CD14-positive monocyte (primary cell): ENCODE results near the gene RWDD4. TPM values are rescaled to one million over a fixed set of nuclear protein-coding genes. Genes with fewer than 3 reads are reported as not detected.

ENCODE experiments used
- DNase-seq, 3 donors: peaks; one replicate each; pipeline ENCODE4 v3.0.0-alpha.2; 2011 to 2022
- H2AFZ ChIP-seq: 2 replicates; pipeline ENCODE4 v1.6.0; 2012; ENCODE audit warnings: mild to moderate bottlenecking, low read depth, low read length, inconsistent platforms; ENCODE audit not compliant: insufficient read depth, poor library complexity, severe bottlenecking
- H3K27ac ChIP-seq, 2 donors: 1 replicate in 1 of 2; 2 replicates in 1 of 2; pipeline ENCODE4 v1.5.1; 2012 to 2013; ENCODE audit warnings: low read length in 2 of 2, control low read depth in 1 of 2, inconsistent platforms in 1 of 2, low read depth in 1 of 2, mild to moderate bottlenecking in 1 of 2
- H3K27me3 ChIP-seq, 2 donors: one replicate each; pipeline versions ENCODE4 v1.6.0 to v1.6.1; 2011 to 2013; ENCODE audit warnings: low read length in 2 of 2; ENCODE audit not compliant: control insufficient read depth in 2 of 2, insufficient read depth in 2 of 2
- H3K36me3 ChIP-seq, 2 donors: replicated peaks in 1 of 2; 1 replicate in 1 of 2; 2 replicates in 1 of 2; pipeline versions ENCODE4 v1.5.1 to v1.6.1; 2012 to 2013; ENCODE audit warnings: low read length in 2 of 2, control low read depth in 1 of 2, inconsistent platforms in 1 of 2, mild to moderate bottlenecking in 1 of 2; ENCODE audit not compliant: insufficient read depth in 2 of 2, control insufficient read depth in 1 of 2
- H3K4me1 ChIP-seq, 2 donors: 1 replicate in 1 of 2; 2 replicates in 1 of 2; pipeline versions ENCODE4 v1.5.1 to v1.6.1; 2012 to 2013; ENCODE audit warnings: low read length in 2 of 2, control low read depth in 1 of 2, inconsistent platforms in 1 of 2, mild to moderate bottlenecking in 1 of 2, moderate library complexity in 1 of 2; ENCODE audit not compliant: insufficient read depth in 2 of 2, control insufficient read depth in 1 of 2
- H3K4me2 ChIP-seq: replicated peaks from 2 replicates; pipeline ENCODE3; 2012; ENCODE audit warnings: low read length, moderate library complexity, mild to moderate bottlenecking; ENCODE audit not compliant: poor library complexity, severe bottlenecking; ENCODE audit errors: extremely low read depth
- H3K4me3 ChIP-seq, 3 experiments: fragments of 200-600 bp in 1 of 3; sonication (generic) in 1 of 3; replicated peaks in 1 of 3; 1 replicate in 2 of 3; 2 replicates in 1 of 3; pipeline ENCODE4 v1.5.1; 2011 to 2013; ENCODE audit warnings: low read length in 3 of 3, mild to moderate bottlenecking in 3 of 3, control low read depth in 2 of 3, low read depth in 2 of 3, inconsistent platforms in 1 of 3, moderate library complexity in 1 of 3
- H3K79me2 ChIP-seq: 2 replicates; pipeline ENCODE4 v1.6.0; 2012; ENCODE audit warnings: mild to moderate bottlenecking, control low read depth, inconsistent platforms, low read length, moderate library complexity; ENCODE audit not compliant: insufficient read depth
- H3K9ac ChIP-seq: 2 replicates; pipeline ENCODE4 v1.6.0; 2017; ENCODE audit warnings: low read length, mild to moderate bottlenecking; ENCODE audit not compliant: insufficient read depth, poor library complexity, severe bottlenecking
- H3K9me3 ChIP-seq, 2 donors: replicated peaks in 1 of 2; 1 replicate in 1 of 2; 2 replicates in 1 of 2; pipeline versions ENCODE4 v1.5.1 to v1.6.1; 2012 to 2013; ENCODE audit warnings: low read length in 2 of 2, control low read depth in 1 of 2; ENCODE audit not compliant: control insufficient read depth in 1 of 2, insufficient read depth in 1 of 2
- H4K20me1 ChIP-seq: 2 replicates; pipeline ENCODE4 v1.6.0; 2012; ENCODE audit warnings: mild to moderate bottlenecking, low read length, control low read depth, moderate library complexity; ENCODE audit not compliant: insufficient read depth
- H3K27ac Mint-ChIP-seq, 7 donors: one replicate each; pipeline ENCODE4 v1.8.0; 2020; ENCODE audit warnings: mild to moderate bottlenecking in 7 of 7, mixed read lengths in 7 of 7, moderate library complexity in 6 of 7, inconsistent platforms in 2 of 7
- H3K27me3 Mint-ChIP-seq, 3 donors: one replicate each; pipeline ENCODE4 v1.8.0; 2021 to 2022; ENCODE audit warnings: low read depth in 3 of 3, mild to moderate bottlenecking in 3 of 3, mixed read lengths in 3 of 3, moderate library complexity in 3 of 3, inconsistent platforms in 1 of 3
- H3K36me3 Mint-ChIP-seq, 2 donors: one replicate each; pipeline ENCODE4 v1.8.0; 2020; ENCODE audit warnings: mixed read lengths in 2 of 2, inconsistent platforms in 1 of 2, mild to moderate bottlenecking in 1 of 2
- H3K4me1 Mint-ChIP-seq: one replicate; pipeline ENCODE4 v1.8.0; 2020; ENCODE audit warnings: mild to moderate bottlenecking, mixed read lengths
- H3K4me3 Mint-ChIP-seq, 2 donors: one replicate each; pipeline ENCODE4 v1.8.0; 2020; ENCODE audit warnings: mild to moderate bottlenecking in 2 of 2, mixed read lengths in 2 of 2, moderate library complexity in 1 of 2
- H3K9me3 Mint-ChIP-seq, 7 donors: one replicate each; pipeline ENCODE4 v1.8.0; 2020 to 2022; ENCODE audit warnings: mixed read lengths in 7 of 7, mild to moderate bottlenecking in 6 of 7, moderate library complexity in 6 of 7, inconsistent platforms in 2 of 7
- WGBS: methylation state at CpG from one replicate; pipeline ENCODE4 v1.1.5; 2013; ENCODE audit warnings: missing lambda C conversion rate; ENCODE audit not compliant: insufficient coverage; 5-methylcytosine and 5-hydroxymethylcytosine counted together
- intact Hi-C, 2 donors: fragments of 100-400 bp; cut with micrococcal nuclease; formaldehyde crosslinking; loops; one replicate each; pipeline versions ENCODE4 v1.15.0 to v1.15.1; 2023
- polyA plus RNA-seq, 3 donors: library from polyadenylated mRNA; depleted of rRNA in 1 of 3; unstranded in 2 of 3; stranded (reverse) in 1 of 3; fragments of 300-500 nt in 2 of 3; fragments of >200 nt in 1 of 3; fragmentation: Illumina TruSeq in 2 of 3; gene quantifications; 1 replicate in 2 of 3; 2 replicates in 1 of 3; pipeline ENCODE4 v1.2.3, GENCODE V29; 2012 to 2021
- TF ChIP-seq, protein P1 (sequence below): fragments of 200-600 bp; IDR thresholded peaks from one replicate; pipeline ENCODE4 v1.8.0; 2022; ENCODE audit warnings: antibody characterized with exemption, mild to moderate bottlenecking

RWDD4 gene
- polyA plus RNA-seq, 3 donors = 4.4 to 21.2 (median 16.5) TPM

DNA sequence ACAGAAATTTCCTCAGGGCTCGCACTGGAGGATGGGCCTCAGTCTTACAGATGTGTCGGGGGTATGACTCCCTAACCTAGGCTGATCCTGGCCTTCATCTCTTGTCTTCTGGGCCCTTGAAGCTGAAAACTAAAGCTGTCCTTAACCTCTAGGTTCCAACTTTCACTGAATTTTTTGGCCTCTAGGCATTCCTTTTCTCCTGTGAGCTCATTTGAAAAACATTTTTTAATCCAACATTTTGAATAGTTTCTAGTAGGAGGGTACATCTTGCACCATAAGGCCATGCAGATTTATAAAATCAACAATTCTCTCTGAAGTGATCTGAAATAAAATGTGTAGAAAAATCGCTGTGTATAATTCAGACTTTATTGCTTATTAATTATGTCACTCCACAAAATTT lies 19.7 kb downstream of the RWDD4 start:
- peaks cover 0 to 2% (median 0%) of the 10 kb centered on the region in 3 donors for H3K27me3 Mint-ChIP-seq
- H3K36me3 Mint-ChIP-seq = peaks cover 21% of the 10 kb centered on the region in 2 donors
- H4K20me1 ChIP-seq = no peaks in the 10 kb centered on the region

DNA sequence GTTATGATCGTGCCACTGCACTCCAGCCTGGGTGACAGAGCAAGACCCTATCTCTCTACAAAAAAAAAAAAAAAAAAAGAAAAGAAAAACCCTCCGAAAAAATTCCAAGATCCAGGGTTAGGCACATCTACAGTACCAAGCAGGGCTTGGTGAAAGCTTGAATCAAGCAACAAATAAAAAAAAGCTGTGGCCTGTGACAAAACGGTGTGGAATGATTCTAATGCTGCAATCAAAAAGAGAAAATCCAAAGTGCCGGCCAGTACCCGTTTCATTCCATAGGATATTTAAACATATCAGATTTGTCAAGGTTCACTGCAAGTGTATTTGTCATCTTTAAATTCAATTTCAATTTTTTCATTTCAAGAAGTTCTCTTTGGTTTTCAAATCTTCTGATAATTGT lies 20.5 kb downstream of the RWDD4 start:
- no peaks in the 10 kb centered on the region for H3K27me3 ChIP-seq
- peaks cover 0 to 2% (median 0%) of the 10 kb centered on the region in 3 donors for H3K27me3 Mint-ChIP-seq
- no peaks in the 10 kb centered on the region for H3K4me1 ChIP-seq
- H3K36me3 Mint-ChIP-seq = peaks cover 12 to 15% of the 10 kb centered on the region in 2 donors
- TF ChIP-seq, protein P1, sequence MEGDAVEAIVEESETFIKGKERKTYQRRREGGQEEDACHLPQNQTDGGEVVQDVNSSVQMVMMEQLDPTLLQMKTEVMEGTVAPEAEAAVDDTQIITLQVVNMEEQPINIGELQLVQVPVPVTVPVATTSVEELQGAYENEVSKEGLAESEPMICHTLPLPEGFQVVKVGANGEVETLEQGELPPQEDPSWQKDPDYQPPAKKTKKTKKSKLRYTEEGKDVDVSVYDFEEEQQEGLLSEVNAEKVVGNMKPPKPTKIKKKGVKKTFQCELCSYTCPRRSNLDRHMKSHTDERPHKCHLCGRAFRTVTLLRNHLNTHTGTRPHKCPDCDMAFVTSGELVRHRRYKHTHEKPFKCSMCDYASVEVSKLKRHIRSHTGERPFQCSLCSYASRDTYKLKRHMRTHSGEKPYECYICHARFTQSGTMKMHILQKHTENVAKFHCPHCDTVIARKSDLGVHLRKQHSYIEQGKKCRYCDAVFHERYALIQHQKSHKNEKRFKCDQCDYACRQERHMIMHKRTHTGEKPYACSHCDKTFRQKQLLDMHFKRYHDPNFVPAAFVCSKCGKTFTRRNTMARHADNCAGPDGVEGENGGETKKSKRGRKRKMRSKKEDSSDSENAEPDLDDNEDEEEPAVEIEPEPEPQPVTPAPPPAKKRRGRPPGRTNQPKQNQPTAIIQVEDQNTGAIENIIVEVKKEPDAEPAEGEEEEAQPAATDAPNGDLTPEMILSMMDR = no peak
- H3K27ac Mint-ChIP-seq = no peak overlapping the region
- no peak overlapping the region for H3K4me3 Mint-ChIP-seq
- H3K27ac ChIP-seq = no peak overlapping the region
- intact Hi-C loops = no loop called here
- H3K9me3 Mint-ChIP-seq = peaks cover 0 to 2% (median 0%) of the 10 kb centered on the region in 7 donors
- H3K79me2 ChIP-seq = no peaks in the 10 kb centered on the region
- no CpG with 5 or more reads among the region's 5 CpGs for WGBS
- no peak overlapping the region for H3K9ac ChIP-seq
- no peaks in the 10 kb centered on the region for H3K9me3 ChIP-seq
- H3K4me2 ChIP-seq = no peak overlapping the region
- peaks cover 2 to 7% of the 10 kb centered on the region in 2 donors for H3K36me3 ChIP-seq
- no peak overlapping the region for H3K4me3 ChIP-seq
- H3K4me1 Mint-ChIP-seq = no peaks in the 10 kb centered on the region
- H2AFZ ChIP-seq = no peak overlapping the region
- H4K20me1 ChIP-seq = no peaks in the 10 kb centered on the region
- no peak for DNase-seq

More for the DNA sequence above, 19.7 kb downstream of the RWDD4 start:
- H3K27ac Mint-ChIP-seq = no peak overlapping the region
- no peak overlapping the region for H3K4me2 ChIP-seq
- no peaks in the 10 kb centered on the region for H3K9me3 ChIP-seq
- H2AFZ ChIP-seq = no peak overlapping the region
- DNase-seq = no peak
- no peaks in the 10 kb centered on the region for H3K79me2 ChIP-seq
- H3K4me1 ChIP-seq = no peaks in the 10 kb centered on the region
- no peaks in the 10 kb centered on the region for H3K4me1 Mint-ChIP-seq
- peaks cover 0 to 2% (median 0%) of the 10 kb centered on the region in 7 donors for H3K9me3 Mint-ChIP-seq
- H3K27me3 ChIP-seq = no peaks in the 10 kb centered on the region
- intact Hi-C loops = no loop called here
- TF ChIP-seq, protein P1 = no peak
- H3K27ac ChIP-seq = no peak overlapping the region
- H3K4me3 Mint-ChIP-seq = no peak overlapping the region
- WGBS = 100% methylated on average over 2 of the region's 3 CpGs
- no peak overlapping the region for H3K4me3 ChIP-seq
- no peak overlapping the region for H3K9ac ChIP-seq
- H3K36me3 ChIP-seq = peaks cover 8 to 16% of the 10 kb centered on the region in 2 donors
